Stomach (tissue), 9 donors: Measurements from ENCODE around the gene ADM2. TPM values are rescaled to one million over a fixed set of nuclear protein-coding genes. Genes with fewer than 3 reads are reported as not detected.
A peak's percentile ranks its signal among the peaks of the same experiment; 100 is the strongest.

Source experiments
- DNase-seq, 2 donors: peaks; one replicate each; pipeline versions ENCODE4 v3.0.0 to v3.0.0-alpha.2; 2013 to 2019
- H3K27ac ChIP-seq, 5 donors: fragments of 200-600 bp in 4 of 5; sonication (generic) in 4 of 5; one replicate each; pipeline ENCODE4 v1.5.1; 2013 to 2019; ENCODE audit warnings: mild to moderate bottlenecking in 1 of 5, moderate library complexity in 1 of 5
- H3K27me3 ChIP-seq, 3 donors: fragments of 200-600 bp; sonication (generic); one replicate each; pipeline ENCODE4 v1.5.1; 2017 to 2019; ENCODE audit warnings: mixed run types in 1 of 3
- H3K36me3 ChIP-seq, 4 donors: fragments of 200-600 bp; sonication (generic); 1 replicate in 3 of 4; 2 replicates in 1 of 4; pipeline ENCODE4 v1.5.1; 2016 to 2019
- H3K4me1 ChIP-seq, 4 donors: fragments of 200-600 bp; sonication (generic); one replicate each; pipeline ENCODE4 v1.5.1; 2016 to 2019
- H3K4me3 ChIP-seq, 4 donors: fragments of 200-600 bp; sonication (generic) in 3 of 4; one replicate each; pipeline ENCODE4 v1.5.1; 2016 to 2019; ENCODE audit warnings: mild to moderate bottlenecking in 1 of 4
- H3K9me3 ChIP-seq, 4 donors: fragments of 200-600 bp; sonication (generic); one replicate each; pipeline ENCODE4 v1.5.1; 2016 to 2019
- CTCF ChIP-seq, 7 experiments: fragments of 450-650 bp in 4 of 7; fragments of 200-600 bp in 3 of 7; sonication (generic) in 3 of 7; IDR thresholded peaks; one replicate each; pipeline ENCODE4 v1.5.1; 2016 to 2019; ENCODE audit warnings: antibody characterized with exemption in 7 of 7, control low read depth in 2 of 7, mild to moderate bottlenecking in 1 of 7
- EP300 ChIP-seq: sonication (generic); formaldehyde crosslinking; IDR thresholded peaks from one replicate; pipeline ENCODE4 v1.6.1; 2017; ENCODE audit warnings: antibody characterized with exemption
- POLR2A ChIP-seq, 4 donors: fragments of 450-650 bp; IDR thresholded peaks; one replicate each; pipeline ENCODE4 v1.6.1; 2016; ENCODE audit warnings: antibody characterized with exemption in 4 of 4, control low read depth in 2 of 4, mild to moderate bottlenecking in 1 of 4, moderate library complexity in 1 of 4
- POLR2AphosphoS5 ChIP-seq, 3 donors: sonication (generic); formaldehyde crosslinking; IDR thresholded peaks; one replicate each; pipeline ENCODE4 v1.6.1; 2016; ENCODE audit warnings: antibody characterized with exemption in 3 of 3
- WGBS, 5 donors: extraction: QIAGEN DNeasy Blood & Tissue Kit in 3 of 5; methylation state at CpG; one replicate each; pipeline versions ENCODE4 v1.1.5 to v1.1.7; 2013 to 2018; 5-methylcytosine and 5-hydroxymethylcytosine counted together
- intact Hi-C: fragments of 100-400 bp; cut with DNase I; formaldehyde crosslinking; loops from one replicate; pipeline ENCODE4 v1.15.1; 2023; ENCODE audit warnings: low total_unique reads
- polyA plus RNA-seq, 3 donors: library from polyadenylated mRNA; stranded (reverse); fragments of 200-250 nt; gene quantifications; one replicate each; pipeline ENCODE4 v1.2.3, GENCODE V29; 2013
- total RNA-seq, 5 donors: library from RNA; depleted of rRNA; stranded (reverse); fragments of >200 nt; gene quantifications; one replicate each; pipeline versions ENCODE4 v1.1.0 to v1.2.3, GENCODE V29; 2014 to 2016
- donor health status: healthy with polysubstance abuse.
- donor health status: Bipolar disorder and iron deficiency.
- donor health status: healthy.

The ADM2 gene
- total and polyA plus RNA-seq, 8 donors = 0.37 to 3.7 (median 1.5) TPM; not detected in 3

GRCh38 chr22:50502628-50503474 lies 21.5 kb downstream of the ADM2 start:
- peaks cover 0 to 1% (median 0%) of the 10 kb centered on the region in 3 donors for H3K27me3 ChIP-seq
- H3K27ac ChIP-seq = no peak overlapping the region
- TF ChIP-seq POLR2AphosphoS5 (IDR thresholded peaks at IDR 0.05) (no peak), CTCF (IDR thresholded peaks at IDR 0.05) (no peak), EP300 (no peak), POLR2A (IDR thresholded peaks at IDR 0.05) (no peak)
- peaks cover 11 to 35% (median 26%) of the 10 kb centered on the region in 4 donors for H3K4me1 ChIP-seq
- peaks cover 27 to 40% (median 39%) of the 10 kb centered on the region in 4 donors for H3K36me3 ChIP-seq
- DNase-seq = peak in 1 of 2 donors; percentile 9
- no peak overlapping the region for H3K4me3 ChIP-seq
- WGBS, 5 donors = 83 to 91% (median 88%) methylated on average over 19 to 24 of the region's 24 CpGs
- intact Hi-C loops = loop anchor here (10.0 kb wide), 1 partner anchor 248 kb away; the partner anchor contains the start of gene HDAC10
- H3K9me3 ChIP-seq = no peaks in the 10 kb centered on the region

GRCh38 chr22:50503475-50504145 lies 22.3 kb downstream of the ADM2 start:
- no peak for TF ChIP-seq CTCF (IDR thresholded peaks at IDR 0.05)
- no peak for TF ChIP-seq POLR2A (IDR thresholded peaks at IDR 0.05)
- TF ChIP-seq POLR2AphosphoS5 (IDR thresholded peaks at IDR 0.05) = no peak
- peak in 1 of 2 donors; percentile 18 for DNase-seq
- peaks cover 27 to 40% (median 39%) of the 10 kb centered on the region in 4 donors for H3K36me3 ChIP-seq
- WGBS, 5 donors = 87 to 94% (median 88%) methylated on average over 11 to 24 of the region's 26 CpGs
- H3K4me3 ChIP-seq = no peak overlapping the region
- no peak overlapping the region for H3K27ac ChIP-seq
- no peaks in the 10 kb centered on the region for H3K27me3 ChIP-seq
- H3K9me3 ChIP-seq = no peaks in the 10 kb centered on the region
- intact Hi-C loops = loop anchor here (10.0 kb wide), 1 partner anchor 249 kb away; the partner anchor contains the start of gene HDAC10
- H3K4me1 ChIP-seq = peaks cover 12 to 30% (median 26%) of the 10 kb centered on the region in 4 donors

GRCh38 chr22:50504369-50505211 lies 23.2 kb downstream of the ADM2 start:
- peaks cover 27 to 40% (median 39%) of the 10 kb centered on the region in 4 donors for H3K36me3 ChIP-seq
- peak in 1 of 2 donors; percentile 21 for DNase-seq
- intact Hi-C loops = loop anchor here (10.0 kb wide), 1 partner anchor 250 kb away; the partner anchor contains the start of gene HDAC10
- no peaks in the 10 kb centered on the region for H3K9me3 ChIP-seq
- no peaks in the 10 kb centered on the region for H3K27me3 ChIP-seq
- TF ChIP-seq POLR2A (IDR thresholded peaks at IDR 0.05) (no peak), EP300 (no peak), POLR2AphosphoS5 (IDR thresholded peaks at IDR 0.05) (no peak), CTCF (IDR thresholded peaks at IDR 0.05) (no peak)
- no peak overlapping the region for H3K4me3 ChIP-seq
- peaks cover 22 to 39% (median 33%) of the 10 kb centered on the region in 4 donors for H3K4me1 ChIP-seq
- H3K27ac ChIP-seq = no peak overlapping the region
- 86 to 97% (median 91%) methylated on average over 23 to 44 of the region's 44 CpGs for WGBS, 5 donors
